ENCODE results near the gene RHBDL2. TPM values are rescaled to one million over a fixed set of nuclear protein-coding genes. Genes with fewer than 3 reads are reported as not detected.
"Not testable (repeated sequence)": the region's sequence is repeated elsewhere in the genome, so short reads cannot be mapped to it uniquely, and the experiment has no call there.

The RHBDL2 gene
- 1 to 10 TPM in 1 of 4 donors, under 1 TPM in 3; 0.38 to 1.6 (median 0.61) TPM for total RNA-seq

- ATAC-seq (ENCODE audit: low FRiP score) = peak; percentile 89
- no peak for DNase-seq (ENCODE audit: low spot score)
- no peak for TF ChIP-seq CTCF (IDR thresholded peaks at IDR 0.05)
These were observed at the start of gene RHBDL2 for GRCh38 chr1:38941527-38942019. RHBDL2 (minus strand) TSS chr1:38941830; CDS start chr1:38919212, 22,618 bp downstream.

- peak; percentile 95 for DNase-seq (ENCODE audit: low spot score)
- peak; percentile 100 for ATAC-seq (ENCODE audit: low FRiP score)
- no peak for TF ChIP-seq CTCF (IDR thresholded peaks at IDR 0.05)
These were observed 49.4 kb upstream of the RHBDL2 start, which contains the start of gene AKIRIN1 for GRCh38 chr1:38990738-38991637. AKIRIN1 (plus strand) TSS chr1:38991276; CDS start chr1:38991381, 105 bp downstream.

- peak; percentile 5 for ATAC-seq (ENCODE audit: low FRiP score)
These were observed 48.7 kb upstream of the RHBDL2 start for GRCh38 chr1:38990386-38990737.

GRCh38 chr1:38989979-38990378 lies 48.3 kb upstream of the RHBDL2 start:
- DNase-seq (ENCODE audit: low spot score) = no peak
- no peak for TF ChIP-seq CTCF (IDR thresholded peaks at IDR 0.05)
- ATAC-seq (ENCODE audit: low FRiP score) = no peak

More at GRCh38 chr1:38990386-38990737, 48.7 kb upstream of the RHBDL2 start:
- no peak for DNase-seq (ENCODE audit: low spot score)
- TF ChIP-seq CTCF (IDR thresholded peaks at IDR 0.05) = no peak

GRCh38 chr1:38979380-38979779 lies 37.8 kb upstream of the RHBDL2 start:
- not testable (repeated sequence) for ATAC-seq (ENCODE audit: low FRiP score)

GRCh38 chr1:38978245-38978542 lies 36.6 kb upstream of the RHBDL2 start:
- ATAC-seq (ENCODE audit: low FRiP score); DNase-seq (ENCODE audit: low spot score): not testable (repeated sequence)

More at GRCh38 chr1:38979380-38979779, 37.8 kb upstream of the RHBDL2 start:
- DNase-seq (ENCODE audit: low spot score) = not testable (repeated sequence)

GRCh38 chr1:38977399-38978244 lies 36.0 kb upstream of the RHBDL2 start:
- not testable (repeated sequence) for ATAC-seq (ENCODE audit: low FRiP score); DNase-seq (ENCODE audit: low spot score)

- no peak for DNase-seq (ENCODE audit: low spot score)
- TF ChIP-seq CTCF (IDR thresholded peaks at IDR 0.05) = no peak
- no peak for ATAC-seq (ENCODE audit: low FRiP score)
These were observed 32.2 kb upstream of the RHBDL2 start for GRCh38 chr1:38973659-38974437.

- ATAC-seq (ENCODE audit: low FRiP score); DNase-seq (ENCODE audit: low spot score): not testable (repeated sequence)
These were observed 31.5 kb upstream of the RHBDL2 start for GRCh38 chr1:38973145-38973544.

Data from omental fat pad (tissue), 4 donors.